ENCODE results near the gene ATP2A3.
"Not testable (repeated sequence)": the region's sequence is repeated elsewhere in the genome, so short reads cannot be mapped to it uniquely, and the experiment has no call there.

Gene ATP2A3

GRCh38 chr17:3964203-3965117 lies at the start of gene ATP2A3:
Gene ATP2A3 (minus strand): TSS chr17:3964437. CDS start chr17:3964291, 146 bp downstream.
- DNase-seq: no peak

DNA sequence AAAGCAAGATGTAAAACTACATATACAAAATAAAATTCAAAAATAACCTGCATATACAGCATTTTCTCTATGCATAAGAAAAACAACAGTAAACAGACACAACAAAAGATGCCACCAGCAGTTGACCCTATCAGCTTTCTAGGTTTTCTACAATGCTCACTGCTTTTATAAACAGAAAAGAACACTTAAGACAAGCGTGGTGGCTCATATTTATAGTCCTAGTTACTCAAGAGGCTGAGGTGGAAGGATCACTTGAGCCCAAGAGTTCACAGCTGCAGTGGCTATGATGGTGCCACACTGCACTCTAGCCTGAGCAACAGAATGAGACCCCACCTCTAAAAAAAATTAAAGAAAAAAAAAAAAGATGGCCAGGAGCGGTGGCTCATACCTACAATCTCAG lies 46.5 kb upstream of the ATP2A3 start:
- DNase-seq: no peak

DNA sequence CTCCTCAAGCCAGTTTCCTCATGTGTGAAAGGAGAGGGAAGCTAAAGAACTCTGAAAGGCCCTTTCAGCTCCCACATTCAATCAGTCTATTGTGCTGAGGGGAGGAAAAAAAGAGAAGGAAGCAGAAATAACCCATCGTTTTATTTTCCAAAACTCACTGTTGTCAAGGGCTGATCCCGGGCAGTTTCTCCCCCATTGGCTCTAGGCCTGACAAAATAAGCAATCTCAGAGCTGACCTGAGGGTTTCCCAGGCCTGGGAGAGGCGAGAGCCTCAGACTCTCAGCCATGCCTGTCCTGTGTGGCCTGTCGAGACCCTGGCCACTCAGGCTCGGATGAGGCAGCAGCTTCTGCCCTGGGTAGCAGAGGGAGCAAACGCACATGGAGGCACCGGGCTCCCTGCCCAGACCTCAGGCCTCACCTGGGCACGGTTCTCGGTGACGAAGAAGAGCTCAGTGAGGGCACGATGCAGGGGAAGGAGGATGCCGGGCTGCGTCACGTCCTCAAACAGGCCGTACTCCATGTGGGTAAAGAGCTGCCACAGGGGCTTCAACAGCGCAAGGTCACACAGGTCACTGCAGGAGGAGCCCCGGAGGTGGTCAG lies 45.0 kb upstream of the ATP2A3 start:
- DNase-seq: no peak

GRCh38 chr17:4008441-4009185 lies 44.4 kb upstream of the ATP2A3 start:
- no peak for DNase-seq

DNA sequence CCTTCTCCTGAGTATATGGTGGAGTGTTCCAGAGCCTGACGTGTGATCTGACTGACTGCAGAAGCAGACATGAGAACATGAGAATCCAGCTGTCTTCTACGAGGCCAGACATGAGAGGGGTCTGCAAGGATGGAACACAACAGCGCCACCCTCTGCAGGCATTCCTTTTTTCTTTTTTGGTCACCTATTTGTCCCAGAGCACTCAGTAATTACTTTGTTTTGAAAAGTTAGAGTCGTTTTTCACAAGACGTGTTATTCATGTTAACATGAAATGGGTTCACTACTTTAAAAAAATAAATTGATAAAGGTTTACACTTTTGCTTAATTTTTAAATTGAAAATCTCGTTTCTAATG lies 43.8 kb upstream of the ATP2A3 start:
- DNase-seq: no peak

GRCh38 chr17:4007346-4008081 lies 43.3 kb upstream of the ATP2A3 start:
- DNase-seq: no peak

- DNase-seq: no peak
Observed at GRCh38 chr17:4006745-4007211, 42.5 kb upstream of the ATP2A3 start.

DNA sequence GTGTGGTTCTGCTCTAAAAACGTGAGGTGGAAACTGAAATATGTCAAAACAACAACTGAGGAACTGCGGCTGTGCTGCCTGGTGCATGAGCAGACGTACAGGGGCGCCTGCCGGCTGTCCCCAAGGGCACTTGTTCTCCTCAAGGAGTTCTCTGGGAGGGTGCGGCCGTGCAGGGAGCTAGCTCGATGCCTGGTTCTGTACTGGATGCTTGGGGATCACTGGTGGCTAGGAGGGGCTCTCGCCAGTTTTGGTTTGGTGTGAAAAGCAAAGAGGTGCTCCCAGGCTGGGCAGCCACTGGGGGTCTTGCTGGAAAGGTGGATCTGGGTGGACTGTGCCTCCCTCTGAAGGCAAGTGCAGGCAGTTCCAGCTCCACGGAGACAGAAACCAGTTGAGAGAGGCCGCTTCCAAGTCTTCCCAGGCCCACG lies 41.9 kb upstream of the ATP2A3 start:
- DNase-seq: no peak

DNA sequence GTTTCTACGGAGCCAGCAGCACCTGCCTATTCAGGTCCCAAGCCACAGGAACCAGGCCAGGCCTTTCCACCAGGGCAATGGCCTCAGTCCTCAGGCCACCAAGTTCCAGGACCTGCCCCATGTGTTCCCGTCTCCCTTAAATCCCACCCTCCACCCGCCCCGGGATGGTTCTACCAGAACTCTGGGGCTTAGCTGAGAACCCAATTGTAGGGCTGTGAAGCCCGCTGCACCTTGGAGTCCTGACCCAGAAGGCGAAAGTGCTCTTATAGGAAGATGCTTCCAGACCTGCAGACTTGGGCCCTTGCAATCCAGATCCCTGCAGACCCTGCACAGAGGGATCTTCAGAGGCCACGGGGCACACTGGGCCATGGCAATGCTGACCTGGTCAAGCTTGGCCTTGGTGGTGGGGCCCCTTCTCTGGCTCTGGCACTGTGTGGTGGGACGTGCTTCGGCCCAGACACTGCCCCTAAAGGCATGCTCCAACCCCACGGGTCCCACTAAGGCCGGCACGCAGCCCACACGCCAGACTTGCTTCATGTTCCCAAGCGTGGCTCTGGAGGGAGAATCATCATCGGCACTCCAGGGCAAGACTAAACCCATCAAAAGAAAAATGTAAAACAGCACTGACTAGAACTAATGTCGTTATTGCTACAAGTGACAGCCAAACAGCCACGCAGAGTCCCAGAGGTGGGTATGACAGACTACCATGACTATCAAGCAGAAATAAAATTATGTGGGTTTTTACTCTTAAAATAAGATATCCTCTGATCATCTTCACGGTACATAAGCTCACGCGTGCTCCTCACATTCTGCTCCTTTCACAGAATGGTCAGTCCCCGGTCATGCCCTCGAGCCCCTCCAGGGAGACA lies 41.3 kb upstream of the ATP2A3 start:
- DNase-seq: no peak

GRCh38 chr17:4004517-4005295 lies 40.5 kb upstream of the ATP2A3 start:
- DNase-seq: no peak

DNA sequence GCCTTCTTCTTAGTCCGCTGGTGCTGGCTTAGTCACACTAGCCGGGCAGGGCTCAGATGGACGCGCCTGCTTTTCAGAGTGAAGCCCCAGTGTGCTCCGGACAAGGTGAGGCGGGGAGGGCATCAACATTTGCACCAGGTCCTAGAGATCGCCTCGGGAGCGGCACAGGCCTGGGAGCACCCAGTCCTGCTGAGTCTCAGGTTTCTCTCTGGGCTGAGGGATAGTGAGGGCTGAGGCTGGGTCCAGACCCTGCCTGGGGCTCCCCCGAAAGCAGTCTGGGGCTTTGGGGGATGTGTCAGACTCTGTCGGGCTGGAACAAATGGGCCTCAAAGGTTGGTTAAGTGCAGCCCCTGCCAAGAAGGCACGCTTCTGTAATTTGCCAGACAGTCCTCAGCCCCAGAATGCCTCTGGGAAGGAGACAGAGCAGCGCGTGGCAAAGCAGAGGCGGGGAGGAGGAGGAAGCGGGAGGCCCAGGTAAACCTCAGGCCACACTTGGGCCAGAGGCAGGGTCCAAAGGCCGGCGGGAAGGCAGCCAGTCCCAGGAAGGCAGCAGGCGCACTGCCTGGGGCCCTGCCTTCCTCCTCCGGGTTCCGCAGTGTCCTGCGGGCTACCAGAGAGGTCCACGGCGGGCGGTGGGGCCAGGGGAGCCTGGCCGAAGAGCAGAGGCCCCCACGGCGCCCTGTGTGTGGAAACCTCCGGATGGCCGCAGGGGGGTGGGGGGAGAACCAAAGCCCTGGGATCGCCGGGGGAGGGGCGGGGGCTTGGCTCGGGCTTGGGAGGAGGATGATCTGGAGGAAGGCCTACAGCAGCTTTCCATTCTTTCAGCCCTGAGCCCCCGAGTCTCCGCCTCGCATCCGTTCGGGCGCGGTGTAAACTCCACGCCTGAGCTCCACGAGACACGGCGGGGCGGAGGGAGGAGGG lies 39.5 kb upstream of the ATP2A3 start:
- no peak for DNase-seq

GRCh38 chr17:4003131-4003500 lies 38.9 kb upstream of the ATP2A3 start:
- no peak for DNase-seq

DNA sequence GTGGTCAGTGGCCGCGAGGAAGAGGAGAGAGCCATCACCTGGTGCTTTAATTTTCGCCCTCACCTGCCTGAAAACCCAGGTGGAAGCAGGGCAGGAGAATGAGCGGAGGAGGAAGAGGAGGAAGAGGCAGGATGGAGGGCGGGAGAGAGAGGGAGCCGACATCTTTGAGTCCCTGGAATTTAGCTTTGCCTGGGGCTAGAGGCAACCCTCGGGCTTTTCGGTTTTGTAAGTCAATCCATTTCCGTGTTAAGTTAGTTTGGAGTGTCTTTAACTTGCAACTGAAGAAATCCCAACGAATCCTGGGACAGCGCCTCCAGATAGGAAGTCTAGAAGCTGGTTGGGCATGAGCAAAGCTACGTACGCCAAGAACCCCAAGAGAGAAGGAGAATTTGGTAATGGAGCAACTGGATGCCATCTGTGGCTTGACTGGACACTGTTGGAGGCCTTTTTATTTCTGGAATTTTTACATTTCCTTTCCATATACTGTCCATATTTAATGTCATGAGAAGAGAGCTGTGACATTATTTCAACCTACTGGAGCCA lies 36.9 kb upstream of the ATP2A3 start:
- no peak for DNase-seq

DNA sequence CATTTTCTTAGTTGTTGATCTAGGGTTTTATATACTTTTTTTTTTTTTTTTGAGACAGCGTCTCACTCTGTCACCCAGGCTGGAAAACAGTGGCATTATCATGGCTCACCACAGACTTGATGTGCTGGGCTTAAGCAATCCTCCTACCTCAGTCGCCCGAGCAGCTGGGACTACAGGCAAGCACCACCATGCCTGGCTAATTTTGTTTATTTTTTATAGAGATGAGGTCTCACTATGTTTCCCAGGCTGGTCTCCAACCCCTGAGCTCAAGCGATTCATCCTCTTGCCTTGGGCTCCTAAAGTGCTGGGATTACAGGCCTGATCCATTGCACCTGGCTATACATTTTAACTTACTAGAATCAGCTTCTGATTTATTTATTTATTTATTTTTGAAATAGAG lies 34.2 kb upstream of the ATP2A3 start:
- DNase-seq: no peak

DNA sequence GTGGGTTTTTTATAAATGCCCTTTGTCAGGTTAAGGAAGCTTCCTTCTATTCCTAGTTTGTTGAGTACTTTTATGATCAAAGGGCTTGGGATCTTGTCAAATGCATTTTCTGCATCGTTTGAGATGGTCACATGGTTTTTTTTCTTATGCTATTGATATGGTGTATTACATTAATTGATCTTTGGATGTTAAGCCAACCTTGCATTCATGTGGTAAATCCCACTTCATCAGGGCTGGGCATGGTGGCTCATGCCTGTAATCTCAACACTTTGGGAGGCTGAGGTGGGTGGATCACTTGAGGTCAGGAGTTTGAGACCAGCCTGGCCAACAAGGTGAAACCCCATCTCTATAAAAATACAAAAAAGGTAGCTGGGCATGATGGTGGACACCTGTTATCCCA lies 30.8 kb upstream of the ATP2A3 start:
- no peak for DNase-seq

GRCh38 chr17:3994221-3994576 lies 30.0 kb upstream of the ATP2A3 start:
- no peak for DNase-seq

DNA sequence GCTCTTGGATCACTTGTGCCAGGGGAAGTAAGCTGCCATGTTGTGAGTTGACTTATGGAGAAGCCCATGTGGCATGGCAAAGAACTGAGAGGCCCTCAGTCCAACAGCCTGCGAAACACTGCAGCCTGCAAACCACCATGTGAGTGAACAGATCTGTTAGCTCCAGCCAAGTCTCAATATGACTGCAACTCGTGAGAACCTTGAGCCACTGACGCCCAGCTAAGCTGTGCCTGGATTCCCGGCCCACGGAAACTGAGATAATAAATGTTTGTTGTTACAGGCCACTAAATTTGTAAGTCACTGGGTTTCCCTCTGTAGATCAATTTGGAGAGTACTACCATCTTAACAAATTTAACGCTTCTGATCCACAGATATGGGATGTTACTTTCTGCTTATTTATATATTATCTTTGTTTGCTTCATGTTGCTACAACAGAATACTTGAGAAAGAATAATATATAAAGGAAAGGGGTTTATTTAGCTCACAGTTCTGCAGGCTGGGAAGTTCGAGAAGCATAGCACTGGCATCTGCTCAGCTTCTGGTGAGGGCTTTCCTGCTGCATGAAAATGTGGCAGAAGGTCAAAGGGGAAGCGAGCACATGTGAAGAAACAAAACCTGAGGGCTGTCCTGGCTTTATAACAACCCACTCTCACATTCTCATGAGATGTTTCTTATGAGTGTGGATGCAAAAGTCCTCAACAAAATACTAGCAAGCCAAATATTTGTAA lies 29.4 kb upstream of the ATP2A3 start:
- DNase-seq: no peak

DNA sequence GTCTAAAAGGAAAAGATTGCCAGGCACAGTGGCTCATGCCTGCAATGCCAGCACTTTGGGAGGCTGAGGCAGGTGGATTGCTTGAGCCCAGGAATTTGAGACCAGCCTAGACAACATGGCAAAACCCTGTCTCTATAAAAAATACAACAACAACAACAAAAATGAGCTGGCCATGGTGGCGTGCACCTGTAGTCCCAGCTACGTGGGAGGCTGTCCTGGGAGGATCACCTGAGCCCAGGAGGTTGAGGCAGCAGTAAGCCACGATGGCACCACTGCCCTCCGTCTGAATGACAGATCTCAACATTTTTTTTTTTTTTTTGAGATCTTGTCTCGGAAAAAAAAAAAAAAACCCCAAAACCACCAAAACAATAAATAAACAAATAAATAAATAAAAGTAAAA lies 28.1 kb upstream of the ATP2A3 start:
- no peak for DNase-seq

DNA sequence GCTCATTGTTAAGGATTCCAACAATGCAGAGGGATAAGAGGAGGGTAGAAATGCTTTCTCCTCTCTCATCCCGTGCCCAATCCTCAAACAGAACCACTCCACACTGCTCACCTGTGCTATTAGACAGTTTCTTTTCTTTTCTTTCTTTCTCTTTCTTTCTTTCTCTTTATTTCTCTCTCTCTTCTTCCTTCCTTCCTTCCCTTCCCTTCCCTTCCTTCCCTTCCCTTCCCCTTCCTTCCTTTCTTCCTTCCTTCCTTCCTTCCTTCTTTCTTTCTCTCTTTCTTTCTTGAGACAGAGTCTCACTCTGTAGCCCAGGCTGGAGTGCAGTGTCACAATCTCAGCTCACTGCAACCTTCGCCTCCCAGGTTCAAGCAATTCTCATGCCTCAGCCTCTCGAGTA lies 27.5 kb upstream of the ATP2A3 start:
- not testable (repeated sequence) for DNase-seq

All from DMS 273 treated with DMSO at 0.1 percent for 48 hours (cell line).